ENCODE results near the gene EZH2. TPM values are rescaled to one million over a fixed set of nuclear protein-coding genes. Genes with fewer than 3 reads are reported as not detected.

Gene EZH2
- total RNA-seq, 8 experiments from 2014 or later: 2.1 to 61.4 (median 17.1) TPM

- ATAC-seq (replicated peaks in 6 of 8): no peak
- Histone ChIP-seq H3K4me1 (replicated peaks in 1 of 2) (no peaks in the 10 kb centered on the region), H3K4me3 (no peak overlapping the region), H3K27ac (no peak overlapping the region)
- 67 to 100% (median 100%) methylated on average over 1 to 2 of the region's 4 CpGs; no CpG with 5 or more reads in 5 of the 10 experiments for WGBS, 10 experiments
- in situ Hi-C loops (cut with MboI; ENCODE audit: low pct_unique_long_range_greater_than_20kb in 2 of 9, low sequenced_read_pairs in 9 of 9, unreplicated experiment in 9 of 9): no loop called here
Observed at GRCh38 chr7:148809856-148810255, 74.2 kb downstream of the EZH2 start.

- Histone ChIP-seq H3K4me1 (replicated peaks in 1 of 2) (no peaks in the 10 kb centered on the region), H3K27ac (no peak overlapping the region), H3K4me3 (no peak overlapping the region)
- 7 to 100% (median 76%) methylated on average over 1 to 4 of the region's 4 CpGs; no CpG with 5 or more reads in 1 of the 10 experiments for WGBS, 10 experiments
- peak in 3 of 8 experiments; percentile 65 to 92 (median 90) for ATAC-seq (replicated peaks in 6 of 8)
- in situ Hi-C loops (cut with MboI; ENCODE audit: low pct_unique_long_range_greater_than_20kb in 2 of 9, low sequenced_read_pairs in 9 of 9, unreplicated experiment in 9 of 9): no loop called here
Observed at GRCh38 chr7:148807436-148807835, 76.7 kb downstream of the EZH2 start.

GRCh38 chr7:148806187-148806586, 77.9 kb downstream of the EZH2 start:
- in situ Hi-C loops (cut with MboI; ENCODE audit: low pct_unique_long_range_greater_than_20kb in 2 of 9, low sequenced_read_pairs in 9 of 9, unreplicated experiment in 9 of 9): no loop called here
- H3K27ac ChIP-seq: no peak overlapping the region
- WGBS, 10 experiments: 60 to 100% (median 91%) methylated on average over 1 to 5 of the region's 7 CpGs; no CpG with 5 or more reads in 6 of the 10 experiments
- ATAC-seq (replicated peaks in 6 of 8): no peak
- no peaks in the 10 kb centered on the region for H3K4me1 ChIP-seq (replicated peaks in 1 of 2)
- no peak overlapping the region for H3K4me3 ChIP-seq

GRCh38 chr7:148804343-148805235, 79.5 kb downstream of the EZH2 start:
- no peak for ATAC-seq (replicated peaks in 6 of 8)
- in situ Hi-C loops (cut with MboI; ENCODE audit: low pct_unique_long_range_greater_than_20kb in 2 of 9, low sequenced_read_pairs in 9 of 9, unreplicated experiment in 9 of 9): no loop called here
- Histone ChIP-seq H3K27ac (no peak overlapping the region), H3K4me3 (no peak overlapping the region), H3K4me1 (replicated peaks in 1 of 2) (no peaks in the 10 kb centered on the region)
- 67 to 100% (median 97%) methylated on average over 1 to 8 of the region's 10 CpGs; no CpG with 5 or more reads in 1 of the 10 experiments for WGBS, 10 experiments

GRCh38 chr7:148803094-148803493, 81.0 kb downstream of the EZH2 start:
- WGBS, 10 experiments: 94 to 100% (median 100%) methylated on average over 1 to 4 of the region's 5 CpGs; no CpG with 5 or more reads in 4 of the 10 experiments
- Histone ChIP-seq H3K27ac (no peak overlapping the region), H3K4me1 (replicated peaks in 1 of 2) (no peaks in the 10 kb centered on the region), H3K4me3 (no peak overlapping the region)
- ATAC-seq (replicated peaks in 6 of 8): no peak
- in situ Hi-C loops (cut with MboI; ENCODE audit: low pct_unique_long_range_greater_than_20kb in 2 of 9, low sequenced_read_pairs in 9 of 9, unreplicated experiment in 9 of 9): no loop called here

GRCh38 chr7:148802101-148802493, 82.0 kb downstream of the EZH2 start:
- in situ Hi-C loops (cut with MboI; ENCODE audit: low pct_unique_long_range_greater_than_20kb in 2 of 9, low sequenced_read_pairs in 9 of 9, unreplicated experiment in 9 of 9): no loop called here
- ATAC-seq (replicated peaks in 6 of 8): no peak
- no peaks in the 10 kb centered on the region for H3K4me1 ChIP-seq (replicated peaks in 1 of 2)

GRCh38 chr7:148800677-148801076, 83.4 kb downstream of the EZH2 start:
- in situ Hi-C loops (cut with MboI; ENCODE audit: low pct_unique_long_range_greater_than_20kb in 2 of 9, low sequenced_read_pairs in 9 of 9, unreplicated experiment in 9 of 9): no loop called here

More at GRCh38 chr7:148802101-148802493, 82.0 kb downstream of the EZH2 start:
- 60 to 100% (median 92%) methylated on average over 1 to 8 of the region's 10 CpGs; no CpG with 5 or more reads in 3 of the 10 experiments for WGBS, 10 experiments
- H3K4me3 ChIP-seq: no peak overlapping the region
- H3K27ac ChIP-seq: no peak overlapping the region

GRCh38 chr7:148799893-148800555, 84.1 kb downstream of the EZH2 start:
- peak in 1 of 8 experiments; percentile 30 for ATAC-seq (replicated peaks in 6 of 8)
- no peak overlapping the region for H3K4me3 ChIP-seq
- in situ Hi-C loops (cut with MboI; ENCODE audit: low pct_unique_long_range_greater_than_20kb in 2 of 9, low sequenced_read_pairs in 9 of 9, unreplicated experiment in 9 of 9): no loop called here
- H3K27ac ChIP-seq: no peak overlapping the region
- WGBS, 10 experiments: 18 to 100% (median 50%) methylated on average over 1 to 8 of the region's 10 CpGs; no CpG with 5 or more reads in 4 of the 10 experiments
- H3K4me1 ChIP-seq (replicated peaks in 1 of 2): no peaks in the 10 kb centered on the region

More at GRCh38 chr7:148800677-148801076, 83.4 kb downstream of the EZH2 start:
- Histone ChIP-seq H3K27ac (no peak overlapping the region), H3K4me1 (replicated peaks in 1 of 2) (no peaks in the 10 kb centered on the region), H3K4me3 (no peak overlapping the region)
- ATAC-seq (replicated peaks in 6 of 8): no peak
- 56 to 100% (median 75%) methylated on average over 1 to 13 of the region's 13 CpGs; no CpG with 5 or more reads in 3 of the 10 experiments for WGBS, 10 experiments

- no peaks in the 10 kb centered on the region for H3K4me1 ChIP-seq (replicated peaks in 1 of 2)
- H3K4me3 ChIP-seq: no peak overlapping the region
- no peak overlapping the region for H3K27ac ChIP-seq
- peak in 2 of 8 experiments; percentile 39 to 52 for ATAC-seq (replicated peaks in 6 of 8)
- in situ Hi-C loops (cut with MboI; ENCODE audit: low pct_unique_long_range_greater_than_20kb in 2 of 9, low sequenced_read_pairs in 9 of 9, unreplicated experiment in 9 of 9): no loop called here
- WGBS, 10 experiments: 52 to 87% (median 70%) methylated on average over 1 to 8 of the region's 10 CpGs; no CpG with 5 or more reads in 3 of the 10 experiments
Observed at GRCh38 chr7:148796841-148797240, 87.2 kb downstream of the EZH2 start.

- H3K4me1 ChIP-seq (replicated peaks in 1 of 2): no peaks in the 10 kb centered on the region
- no peak overlapping the region for H3K27ac ChIP-seq
- 92 to 100% (median 100%) methylated on average over 1 to 3 of the region's 3 CpGs for WGBS, 10 experiments
- no peak for ATAC-seq (replicated peaks in 6 of 8)
- in situ Hi-C loops (cut with MboI; ENCODE audit: low pct_unique_long_range_greater_than_20kb in 2 of 9, low sequenced_read_pairs in 9 of 9, unreplicated experiment in 9 of 9): no loop called here
- H3K4me3 ChIP-seq: no peak overlapping the region
Observed at GRCh38 chr7:148794476-148794875, 89.6 kb downstream of the EZH2 start.

GRCh38 chr7:148793590-148793989, 90.5 kb downstream of the EZH2 start:
- H3K4me1 ChIP-seq (replicated peaks in 1 of 2): no peaks in the 10 kb centered on the region
- 71 to 100% (median 100%) methylated on average over 1 of the region's 1 CpG; no CpG with 5 or more reads in 5 of the 10 experiments for WGBS, 10 experiments
- in situ Hi-C loops (cut with MboI; ENCODE audit: low pct_unique_long_range_greater_than_20kb in 2 of 9, low sequenced_read_pairs in 9 of 9, unreplicated experiment in 9 of 9): no loop called here
- H3K4me3 ChIP-seq: no peak overlapping the region
- no peak overlapping the region for H3K27ac ChIP-seq
- no peak for ATAC-seq (replicated peaks in 6 of 8)

GRCh38 chr7:148791546-148791945, 92.5 kb downstream of the EZH2 start:
- 85 to 100% (median 90%) methylated on average over 1 to 13 of the region's 15 CpGs; no CpG with 5 or more reads in 1 of the 10 experiments for WGBS, 10 experiments

GRCh38 chr7:148790850-148791249, 93.2 kb downstream of the EZH2 start:
- in situ Hi-C loops (cut with MboI; ENCODE audit: low pct_unique_long_range_greater_than_20kb in 2 of 9, low sequenced_read_pairs in 9 of 9, unreplicated experiment in 9 of 9): no loop called here
- 80 to 100% (median 100%) methylated on average over 1 to 2 of the region's 2 CpGs; no CpG with 5 or more reads in 3 of the 10 experiments for WGBS, 10 experiments

More at GRCh38 chr7:148791546-148791945, 92.5 kb downstream of the EZH2 start:
- no peak overlapping the region for H3K27ac ChIP-seq
- H3K4me3 ChIP-seq: no peak overlapping the region
- no peak for ATAC-seq (replicated peaks in 6 of 8)
- in situ Hi-C loops (cut with MboI; ENCODE audit: low pct_unique_long_range_greater_than_20kb in 2 of 9, low sequenced_read_pairs in 9 of 9, unreplicated experiment in 9 of 9): no loop called here
- no peaks in the 10 kb centered on the region for H3K4me1 ChIP-seq (replicated peaks in 1 of 2)

More at GRCh38 chr7:148790850-148791249, 93.2 kb downstream of the EZH2 start:
- no peak overlapping the region for H3K4me3 ChIP-seq
- H3K27ac ChIP-seq: no peak overlapping the region
- no peak for ATAC-seq (replicated peaks in 6 of 8)
- H3K4me1 ChIP-seq (replicated peaks in 1 of 2): no peaks in the 10 kb centered on the region
